ENCODE measurements around the gene PBX4. TPM values are rescaled to one million over a fixed set of nuclear protein-coding genes. Genes with fewer than 3 reads are reported as not detected.

Gene PBX4
- total RNA-seq, 1 experiment from 2014 or later: 11.6 TPM

DNA sequence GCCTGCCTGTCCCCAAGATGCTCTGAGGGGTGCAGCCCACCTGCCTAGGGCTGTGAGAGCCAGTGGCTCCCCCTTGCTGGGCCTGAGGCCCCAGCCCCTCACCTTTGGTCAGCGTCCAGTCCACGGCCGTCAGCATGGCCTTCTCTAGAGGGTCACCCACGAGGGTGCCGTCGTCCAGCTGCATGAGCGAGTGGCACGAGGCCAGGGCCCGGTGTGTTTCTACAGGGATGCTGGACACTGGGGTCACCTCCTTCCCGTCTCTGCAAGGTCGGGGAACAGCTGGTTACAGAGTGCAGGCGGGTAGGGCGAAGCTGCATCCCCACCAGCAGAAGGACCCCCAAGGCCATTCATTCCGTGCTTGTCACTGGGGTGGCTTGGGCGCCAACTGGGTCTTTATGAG lies 36.0 kb upstream of the PBX4 start:
- Histone ChIP-seq H3K4me3 (replicated peaks in 1 of 2; ENCODE audit: low read depth in 1 of 2, low read length in 2 of 2) (no peak overlapping the region), H3K27ac (ENCODE audit: low read depth, low read length) (no peak overlapping the region), H3K79me2 (ENCODE audit: insufficient read depth, low read length) (peaks cover 6% of the 10 kb centered on the region), H3K27me3 (ENCODE audit: insufficient read depth, low read length) (no peaks in the 10 kb centered on the region), H3K9me2 (ENCODE audit: insufficient read depth) (no peaks in the 10 kb centered on the region), H3K9ac (ENCODE audit: low read length) (no peak overlapping the region), H4K20me1 (ENCODE audit: insufficient read depth) (no peaks in the 10 kb centered on the region), H3K36me3 (ENCODE audit: control insufficient read depth in 1 of 2, insufficient read depth in 2 of 2, low read length in 2 of 2) (peaks cover 54 to 55% of the 10 kb centered on the region in 2 experiments), H2AFZ (ENCODE audit: low read depth, low read length, poor library complexity, severe bottlenecking) (no peak overlapping the region), H3K9me3 (ENCODE audit: control insufficient read depth in 1 of 2, insufficient read depth in 1 of 2, low read depth in 1 of 2, low read length in 2 of 2) (no peaks in the 10 kb centered on the region), H3K4me1 (ENCODE audit: control insufficient read depth in 1 of 2, insufficient read depth in 2 of 2, low read length in 2 of 2) (no peaks in the 10 kb centered on the region), H3K4me2 (ENCODE audit: low read length) (no peak overlapping the region)
- POLR2A ChIA-PET: interaction anchor here (1.4 kb wide), 1 partner anchor 9 kb away, joined by 3 read pairs; no protein-coding TSS in a partner anchor
- CTCF ChIA-PET: no interaction called here
- no TSS peak for BruUV-seq (replicated peaks)
- intact Hi-C loops (cut with micrococcal nuclease): no loop called here
- ATAC-seq: no peak
- no peak for DNase-seq (ENCODE audit: low read depth, low spot score)
- no peak for TF ChIP-seq JUND (IDR thresholded peaks at IDR 0.05)
- TF ChIP-seq SRF (IDR thresholded peaks at IDR 0.05; ENCODE audit: low read depth): no peak
- TF ChIP-seq ZBTB33 (IDR thresholded peaks at IDR 0.05; ENCODE audit: extremely low read depth, insufficient replicate concordance, low read length): no peak
- no peak for TF ChIP-seq ZFX (IDR thresholded peaks at IDR 0.05)
- TF ChIP-seq SIN3A (IDR thresholded peaks at IDR 0.05; ENCODE audit: low read depth): no peak
- no peak for TF ChIP-seq SP1 (IDR thresholded peaks at IDR 0.05; ENCODE audit: low read depth)
- TF ChIP-seq ZNF274 (IDR thresholded peaks at IDR 0.05; ENCODE audit: low read depth, low read length): no peak
- TF ChIP-seq TCF7L2 (IDR thresholded peaks at IDR 0.05; ENCODE audit: borderline replicate concordance, extremely low read depth, insufficient read depth, insufficient read length): no peak
- TF ChIP-seq ATF3 (IDR thresholded peaks at IDR 0.05): no peak
- TF ChIP-seq EZH2 (IDR thresholded peaks at IDR 0.05): no peak
- TF ChIP-seq, protein P1, sequence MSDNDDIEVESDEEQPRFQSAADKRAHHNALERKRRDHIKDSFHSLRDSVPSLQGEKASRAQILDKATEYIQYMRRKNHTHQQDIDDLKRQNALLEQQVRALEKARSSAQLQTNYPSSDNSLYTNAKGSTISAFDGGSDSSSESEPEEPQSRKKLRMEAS (IDR thresholded peaks at IDR 0.05): no peak
- TF ChIP-seq, protein P2, sequence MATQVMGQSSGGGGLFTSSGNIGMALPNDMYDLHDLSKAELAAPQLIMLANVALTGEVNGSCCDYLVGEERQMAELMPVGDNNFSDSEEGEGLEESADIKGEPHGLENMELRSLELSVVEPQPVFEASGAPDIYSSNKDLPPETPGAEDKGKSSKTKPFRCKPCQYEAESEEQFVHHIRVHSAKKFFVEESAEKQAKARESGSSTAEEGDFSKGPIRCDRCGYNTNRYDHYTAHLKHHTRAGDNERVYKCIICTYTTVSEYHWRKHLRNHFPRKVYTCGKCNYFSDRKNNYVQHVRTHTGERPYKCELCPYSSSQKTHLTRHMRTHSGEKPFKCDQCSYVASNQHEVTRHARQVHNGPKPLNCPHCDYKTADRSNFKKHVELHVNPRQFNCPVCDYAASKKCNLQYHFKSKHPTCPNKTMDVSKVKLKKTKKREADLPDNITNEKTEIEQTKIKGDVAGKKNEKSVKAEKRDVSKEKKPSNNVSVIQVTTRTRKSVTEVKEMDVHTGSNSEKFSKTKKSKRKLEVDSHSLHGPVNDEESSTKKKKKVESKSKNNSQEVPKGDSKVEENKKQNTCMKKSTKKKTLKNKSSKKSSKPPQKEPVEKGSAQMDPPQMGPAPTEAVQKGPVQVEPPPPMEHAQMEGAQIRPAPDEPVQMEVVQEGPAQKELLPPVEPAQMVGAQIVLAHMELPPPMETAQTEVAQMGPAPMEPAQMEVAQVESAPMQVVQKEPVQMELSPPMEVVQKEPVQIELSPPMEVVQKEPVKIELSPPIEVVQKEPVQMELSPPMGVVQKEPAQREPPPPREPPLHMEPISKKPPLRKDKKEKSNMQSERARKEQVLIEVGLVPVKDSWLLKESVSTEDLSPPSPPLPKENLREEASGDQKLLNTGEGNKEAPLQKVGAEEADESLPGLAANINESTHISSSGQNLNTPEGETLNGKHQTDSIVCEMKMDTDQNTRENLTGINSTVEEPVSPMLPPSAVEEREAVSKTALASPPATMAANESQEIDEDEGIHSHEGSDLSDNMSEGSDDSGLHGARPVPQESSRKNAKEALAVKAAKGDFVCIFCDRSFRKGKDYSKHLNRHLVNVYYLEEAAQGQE (IDR thresholded peaks at IDR 0.05; ENCODE audit: low read depth): no peak
- TF ChIP-seq CBX3 (IDR thresholded peaks at IDR 0.05; ENCODE audit: low read depth): no peak
- no peak for TF ChIP-seq RAD21 (IDR thresholded peaks at IDR 0.05; ENCODE audit: low read depth)
- TF ChIP-seq POLR2AphosphoS5 (IDR thresholded peaks at IDR 0.05; ENCODE audit: low read depth, low read length): no peak
- TF ChIP-seq EGR1 (IDR thresholded peaks at IDR 0.05; ENCODE audit: low read depth): no peak
- no peak for TF ChIP-seq ELF1 (IDR thresholded peaks at IDR 0.05; ENCODE audit: borderline replicate concordance, low read depth)
- TF ChIP-seq, protein P3, sequence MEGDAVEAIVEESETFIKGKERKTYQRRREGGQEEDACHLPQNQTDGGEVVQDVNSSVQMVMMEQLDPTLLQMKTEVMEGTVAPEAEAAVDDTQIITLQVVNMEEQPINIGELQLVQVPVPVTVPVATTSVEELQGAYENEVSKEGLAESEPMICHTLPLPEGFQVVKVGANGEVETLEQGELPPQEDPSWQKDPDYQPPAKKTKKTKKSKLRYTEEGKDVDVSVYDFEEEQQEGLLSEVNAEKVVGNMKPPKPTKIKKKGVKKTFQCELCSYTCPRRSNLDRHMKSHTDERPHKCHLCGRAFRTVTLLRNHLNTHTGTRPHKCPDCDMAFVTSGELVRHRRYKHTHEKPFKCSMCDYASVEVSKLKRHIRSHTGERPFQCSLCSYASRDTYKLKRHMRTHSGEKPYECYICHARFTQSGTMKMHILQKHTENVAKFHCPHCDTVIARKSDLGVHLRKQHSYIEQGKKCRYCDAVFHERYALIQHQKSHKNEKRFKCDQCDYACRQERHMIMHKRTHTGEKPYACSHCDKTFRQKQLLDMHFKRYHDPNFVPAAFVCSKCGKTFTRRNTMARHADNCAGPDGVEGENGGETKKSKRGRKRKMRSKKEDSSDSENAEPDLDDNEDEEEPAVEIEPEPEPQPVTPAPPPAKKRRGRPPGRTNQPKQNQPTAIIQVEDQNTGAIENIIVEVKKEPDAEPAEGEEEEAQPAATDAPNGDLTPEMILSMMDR (IDR thresholded peaks at IDR 0.05 in 2 of 3, conservative IDR thresholded peaks at IDR 0.05 in 1 of 3; ENCODE audit: borderline replicate concordance in 1 of 3, insufficient read depth in 1 of 3, low read depth in 2 of 3, low read length in 2 of 3): no peak
- TF ChIP-seq YY1 (IDR thresholded peaks at IDR 0.05; ENCODE audit: extremely low read depth, insufficient replicate concordance, low read depth, low read length): no peak
- TF ChIP-seq FOSL1 (IDR thresholded peaks at IDR 0.05; ENCODE audit: low read depth): no peak
- RAD21 ChIA-PET (ENCODE audit: low non-redundant PET in 1 of 2, low total read pairs in 2 of 2, uncharacterized antibody in 2 of 2, unreplicated experiment in 2 of 2): no interaction called here
